GM20000 (cell line): ENCODE measurements around the gene MSI2.

Source experiments
- DNase-seq: peaks from one replicate; pipeline ENCODE4 v3.0.0; 2012; ENCODE audit warnings: low spot score
- TF ChIP-seq, protein P1 (sequence below): IDR thresholded peaks from 2 replicates; pipeline ENCODE4 v1.5.1; 2012; ENCODE audit warnings: mild to moderate bottlenecking, control low read depth; ENCODE audit errors: extremely low read depth, missing control alignments

Gene MSI2

DNA sequence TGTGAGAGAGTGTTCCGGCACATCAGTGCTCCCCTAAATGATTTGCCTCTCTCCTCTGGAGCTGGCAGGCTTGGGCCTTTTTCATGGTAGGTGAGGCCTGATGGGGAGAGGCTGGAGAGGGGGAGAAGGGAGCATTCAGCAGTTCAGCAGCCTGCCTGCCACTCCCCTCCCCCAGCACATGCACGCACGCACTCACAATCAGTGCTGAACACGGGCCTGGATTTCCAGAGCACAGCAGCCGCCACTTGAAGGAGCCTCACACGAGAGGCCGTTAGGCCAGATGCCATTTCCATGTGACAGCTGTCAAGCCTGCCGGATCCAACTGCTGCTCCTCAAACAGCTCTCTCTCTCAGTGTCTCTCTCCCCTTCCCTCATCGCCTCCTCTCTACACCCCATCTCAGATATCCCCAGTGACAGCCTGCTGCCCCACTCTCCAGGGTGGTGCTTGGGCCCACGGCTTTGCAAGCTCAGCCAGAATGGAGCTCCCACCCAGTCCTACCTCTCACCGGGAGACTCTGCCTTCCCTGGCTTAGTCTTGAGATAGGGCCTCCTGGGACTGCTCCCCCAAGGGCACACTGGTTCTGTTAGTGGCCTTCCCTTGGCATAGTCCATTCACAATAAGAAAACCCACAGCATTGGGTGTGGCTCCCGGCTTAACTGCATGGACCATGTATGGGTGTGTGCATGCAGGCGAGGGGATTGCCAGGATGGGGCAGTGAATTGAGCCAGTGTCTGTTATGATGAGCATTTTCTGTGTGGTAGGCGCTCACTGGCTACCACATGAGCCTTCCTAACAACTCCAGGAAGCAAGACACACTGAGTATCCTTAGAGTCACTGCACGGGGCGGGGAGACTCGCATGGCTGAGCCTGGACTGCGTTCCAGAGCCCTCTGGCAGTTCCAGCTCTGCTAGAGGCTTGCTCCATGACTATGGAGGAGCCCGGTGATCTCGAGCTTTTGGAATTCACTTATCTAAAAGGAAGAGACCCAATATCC, 262.6 kb downstream of the MSI2 start:
- TF ChIP-seq, protein P1, sequence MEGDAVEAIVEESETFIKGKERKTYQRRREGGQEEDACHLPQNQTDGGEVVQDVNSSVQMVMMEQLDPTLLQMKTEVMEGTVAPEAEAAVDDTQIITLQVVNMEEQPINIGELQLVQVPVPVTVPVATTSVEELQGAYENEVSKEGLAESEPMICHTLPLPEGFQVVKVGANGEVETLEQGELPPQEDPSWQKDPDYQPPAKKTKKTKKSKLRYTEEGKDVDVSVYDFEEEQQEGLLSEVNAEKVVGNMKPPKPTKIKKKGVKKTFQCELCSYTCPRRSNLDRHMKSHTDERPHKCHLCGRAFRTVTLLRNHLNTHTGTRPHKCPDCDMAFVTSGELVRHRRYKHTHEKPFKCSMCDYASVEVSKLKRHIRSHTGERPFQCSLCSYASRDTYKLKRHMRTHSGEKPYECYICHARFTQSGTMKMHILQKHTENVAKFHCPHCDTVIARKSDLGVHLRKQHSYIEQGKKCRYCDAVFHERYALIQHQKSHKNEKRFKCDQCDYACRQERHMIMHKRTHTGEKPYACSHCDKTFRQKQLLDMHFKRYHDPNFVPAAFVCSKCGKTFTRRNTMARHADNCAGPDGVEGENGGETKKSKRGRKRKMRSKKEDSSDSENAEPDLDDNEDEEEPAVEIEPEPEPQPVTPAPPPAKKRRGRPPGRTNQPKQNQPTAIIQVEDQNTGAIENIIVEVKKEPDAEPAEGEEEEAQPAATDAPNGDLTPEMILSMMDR = no peak

DNA sequence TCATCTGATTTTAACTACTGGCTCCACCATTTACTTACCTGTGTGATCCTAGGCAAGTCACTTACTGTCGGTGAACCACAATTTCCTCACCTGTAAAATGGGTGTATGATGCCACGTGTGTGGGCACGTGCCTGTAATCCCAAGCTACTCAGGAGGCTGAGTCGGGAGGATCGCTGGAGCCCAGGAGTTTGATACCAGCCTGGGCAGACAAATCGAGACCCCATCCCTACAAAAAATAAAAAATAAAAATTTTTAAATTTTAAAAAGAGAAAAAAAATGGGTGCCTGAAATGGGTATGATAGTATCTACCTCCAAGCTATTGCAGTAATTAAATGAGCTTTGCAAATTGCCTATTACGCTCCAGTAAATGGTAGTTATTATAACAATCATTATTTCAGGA, 263.5 kb downstream of the MSI2 start:
- TF ChIP-seq, protein P1 = no peak
- DNase-seq = no peak

More for the DNA sequence above, 262.6 kb downstream of the MSI2 start:
- DNase-seq = no peak

DNA sequence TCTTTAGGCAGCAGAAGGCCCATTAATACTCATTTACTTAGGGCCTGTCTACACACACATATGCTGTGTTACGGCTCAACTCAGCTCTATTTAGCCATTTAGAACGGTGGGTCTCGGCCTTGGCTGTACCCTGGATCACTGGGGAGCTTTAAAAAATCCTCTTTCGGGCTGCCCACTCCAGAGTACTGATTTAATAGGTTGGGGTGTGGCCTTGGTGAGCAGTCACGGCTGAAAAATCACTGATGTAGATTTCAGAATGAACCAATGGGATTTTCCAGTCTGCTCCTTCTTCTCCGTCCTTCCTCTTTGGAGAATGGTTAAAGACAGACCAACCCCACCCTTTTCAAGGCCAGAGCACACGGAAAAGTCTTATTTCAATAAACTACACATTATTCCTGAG, 265.3 kb downstream of the MSI2 start:
- DNase-seq = no peak
- TF ChIP-seq, protein P1 = no peak

DNA sequence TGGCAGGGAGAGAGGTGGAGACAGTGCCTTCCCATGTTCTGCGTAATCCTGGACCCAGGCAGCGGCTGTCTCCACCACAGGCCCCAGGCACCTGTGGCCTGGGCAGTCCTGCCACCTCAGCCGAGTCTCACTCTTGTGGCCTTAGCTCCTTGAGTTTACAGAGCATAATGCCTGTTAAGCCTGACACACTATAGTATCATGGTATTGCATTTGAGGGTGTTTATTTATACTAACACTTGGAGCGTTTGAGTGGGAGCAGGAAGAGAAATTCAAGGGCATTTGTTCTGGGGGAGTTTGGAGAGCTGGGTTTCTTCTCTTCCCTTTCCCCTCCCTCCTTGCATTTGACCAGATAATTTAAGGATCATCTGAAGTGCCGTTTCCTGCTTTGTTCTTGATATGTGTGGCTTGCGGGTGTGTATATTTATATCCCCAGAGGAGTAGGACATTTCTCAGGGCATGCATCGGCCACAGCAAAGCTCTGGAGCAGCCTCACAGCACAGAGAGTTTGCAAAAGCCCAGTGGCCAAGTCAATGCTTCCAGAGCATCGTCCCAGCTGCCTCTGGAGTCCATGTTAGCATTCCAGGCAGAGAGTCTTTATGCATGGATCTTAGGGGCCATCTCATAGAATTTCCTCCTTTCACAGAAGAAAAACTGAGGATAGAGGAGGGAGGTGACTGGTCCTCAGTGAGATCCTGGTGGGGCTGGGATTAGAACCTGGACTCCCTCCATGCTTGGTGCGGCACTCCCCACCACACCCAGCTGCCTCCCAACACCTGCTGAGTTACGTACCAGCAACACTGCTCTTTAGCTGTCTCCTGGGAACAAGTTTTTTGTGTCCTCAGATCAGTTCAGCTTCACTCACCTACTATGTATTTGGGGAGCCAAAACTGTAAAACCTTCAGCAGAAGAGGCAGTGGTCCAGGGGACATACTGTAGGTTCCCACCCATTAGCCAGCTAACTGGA, 266.0 kb downstream of the MSI2 start:
- DNase-seq = no peak
- TF ChIP-seq, protein P1 = no peak

GRCh38 chr17:57523926-57524632, 267.8 kb downstream of the MSI2 start:
- TF ChIP-seq, protein P1 = no peak
- DNase-seq = no peak

DNA sequence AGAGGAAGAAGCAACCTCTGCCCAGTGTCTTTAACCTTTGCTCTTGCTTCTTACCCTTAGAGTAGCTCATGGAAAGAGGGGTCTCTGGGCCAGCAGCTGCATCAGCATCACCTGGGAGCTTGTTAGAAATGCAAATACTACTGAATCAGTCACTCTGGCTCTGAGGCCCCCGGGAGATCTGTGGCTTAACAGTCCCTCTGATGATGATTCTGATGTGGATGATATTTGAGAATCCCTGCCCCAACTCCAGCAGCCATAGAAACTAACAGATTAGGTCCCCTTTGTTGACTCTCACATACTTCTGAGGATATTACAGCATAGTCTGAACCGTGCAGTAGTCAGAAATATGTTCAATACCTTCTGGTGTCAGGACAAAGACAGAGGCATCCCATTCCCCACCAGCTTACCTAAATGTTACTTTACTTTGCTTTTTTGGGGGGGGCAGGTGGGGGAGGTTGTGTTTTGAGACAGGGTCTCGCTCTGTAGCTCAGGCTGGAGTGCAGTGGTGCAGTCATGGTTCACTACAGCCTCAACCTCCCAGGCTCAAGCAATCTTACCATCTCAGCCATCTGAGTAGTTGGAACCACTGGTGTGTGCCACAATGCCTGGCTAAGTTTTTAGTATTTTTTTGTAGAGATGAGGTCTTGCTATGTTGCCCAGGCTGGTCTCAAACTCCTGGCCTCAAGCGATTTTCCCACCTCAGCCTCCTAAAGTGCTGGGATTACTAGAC, 268.7 kb downstream of the MSI2 start:
- DNase-seq = peak; percentile 16
- TF ChIP-seq, protein P1 = no peak
